Gastrocnemius medialis (tissue), 4 donors: ENCODE measurements around the gene KIAA1217. TPM values are rescaled to one million over a fixed set of nuclear protein-coding genes. Genes with fewer than 3 reads are reported as not detected.

Experiments used
- ATAC-seq, 2 donors: fragments of 150-250 bp; one replicate each; pipeline ENCODE4 v1.9.1; 2016
- DNase-seq, 2 donors: peaks; one replicate each; pipeline ENCODE4 v3.0.0-alpha.2; 2019
- H3K27ac ChIP-seq, 4 donors: fragments of 200-600 bp; sonication (generic); 1 replicate in 1 of 4; 2 replicates in 3 of 4; pipeline ENCODE4 v1.5.1; 2016 to 2018; ENCODE audit warnings: mild to moderate bottlenecking in 2 of 4, moderate library complexity in 1 of 4
- H3K27me3 ChIP-seq, 3 donors: fragments of 200-600 bp; sonication (generic) in 2 of 3; 1 replicate in 1 of 3; 2 replicates in 2 of 3; pipeline versions ENCODE4 v1.5.1 to v1.6.0; 2016 to 2019; ENCODE audit warnings: mild to moderate bottlenecking in 1 of 3, moderate library complexity in 1 of 3
- H3K36me3 ChIP-seq, 2 donors: fragments of 200-600 bp; sonication (generic) in 1 of 2; one replicate each; pipeline ENCODE4 v1.5.1; 2017 to 2018
- H3K4me1 ChIP-seq, 2 donors: fragments of 200-600 bp; sonication (generic) in 1 of 2; one replicate each; pipeline ENCODE4 v1.5.1; 2016 to 2017; ENCODE audit warnings: mild to moderate bottlenecking in 2 of 2
- H3K4me3 ChIP-seq, 4 donors: fragments of 200-600 bp; sonication (generic) in 3 of 4; 1 replicate in 1 of 4; 2 replicates in 3 of 4; pipeline ENCODE4 v1.5.1; 2016 to 2019; ENCODE audit warnings: mild to moderate bottlenecking in 2 of 4
- H3K9me3 ChIP-seq, 3 donors: fragments of 200-600 bp; sonication (generic) in 2 of 3; 1 replicate in 1 of 3; 2 replicates in 2 of 3; pipeline ENCODE4 v1.5.1; 2016 to 2019
- POLR2A ChIP-seq, 2 donors: fragments of 450-650 bp; IDR thresholded peaks; one replicate each; pipeline ENCODE4 v1.6.1; 2017; ENCODE audit warnings: antibody characterized with exemption in 2 of 2, mild to moderate bottlenecking in 2 of 2, moderate library complexity in 2 of 2
- in situ Hi-C, 4 donors: fragments of 200-750 bp; cut with MboI; loops; one replicate each; pipeline versions ENCODE4 v1.15.0 to v1.8.0; 2017; ENCODE audit warnings: low sequenced_read_pairs in 4 of 4
- intact Hi-C: fragments of 100-400 bp; cut with DNase I; formaldehyde crosslinking; loops from one replicate; pipeline ENCODE4 v1.15.1; 2023; ENCODE audit warnings: low total_unique reads
- total RNA-seq, 4 donors: library from RNA; depleted of rRNA; stranded (reverse); fragments of >200 nt; gene quantifications; one replicate each; pipeline versions ENCODE4 v1.1.0 to v1.2.3, GENCODE V29; 2016
- TF ChIP-seq, protein P1 (sequence below), 5 experiments: fragments of 450-650 bp in 3 of 5; fragments of 200-600 bp in 2 of 5; sonication (generic) in 2 of 5; IDR thresholded peaks in 4 of 5; conservative IDR thresholded peaks in 1 of 5; 1 replicate in 4 of 5; 2 replicates in 1 of 5; pipeline ENCODE4 v1.5.1; 2016 to 2019; ENCODE audit warnings: antibody characterized with exemption in 5 of 5, mild to moderate bottlenecking in 3 of 5, moderate library complexity in 3 of 5

The KIAA1217 gene
- total RNA-seq, 4 donors from 2014 or later = 152 to 266 (median 155) TPM

DNA sequence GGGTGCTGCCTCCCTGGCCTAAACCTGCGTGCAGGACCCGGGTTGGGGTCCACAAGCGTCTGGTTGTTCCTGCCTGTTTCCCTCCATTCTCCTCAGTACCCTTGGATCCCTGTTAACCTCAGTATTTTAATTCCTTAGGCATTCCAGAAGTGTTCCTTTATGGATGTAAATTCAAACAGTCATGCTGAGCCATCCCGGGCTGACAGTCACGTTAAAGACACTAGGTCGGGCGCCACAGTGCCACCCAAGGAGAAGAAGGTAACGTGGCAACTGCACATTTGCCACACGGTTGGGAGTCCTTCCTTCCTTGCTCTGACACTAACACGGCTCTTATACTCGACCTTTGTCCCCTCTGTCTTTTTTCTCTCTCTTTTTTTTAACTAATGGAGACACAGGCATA, 327.7 kb downstream of the KIAA1217 start:
- Histone ChIP-seq H3K4me3 (no peak overlapping the region), H3K36me3 (peaks cover 6 to 97% of the 10 kb centered on the region in 2 donors), H3K9me3 (no peaks in the 10 kb centered on the region), H3K4me1 (no peaks in the 10 kb centered on the region), H3K27ac (no peak overlapping the region), H3K27me3 (no peaks in the 10 kb centered on the region)
- TF ChIP-seq, protein P1, sequence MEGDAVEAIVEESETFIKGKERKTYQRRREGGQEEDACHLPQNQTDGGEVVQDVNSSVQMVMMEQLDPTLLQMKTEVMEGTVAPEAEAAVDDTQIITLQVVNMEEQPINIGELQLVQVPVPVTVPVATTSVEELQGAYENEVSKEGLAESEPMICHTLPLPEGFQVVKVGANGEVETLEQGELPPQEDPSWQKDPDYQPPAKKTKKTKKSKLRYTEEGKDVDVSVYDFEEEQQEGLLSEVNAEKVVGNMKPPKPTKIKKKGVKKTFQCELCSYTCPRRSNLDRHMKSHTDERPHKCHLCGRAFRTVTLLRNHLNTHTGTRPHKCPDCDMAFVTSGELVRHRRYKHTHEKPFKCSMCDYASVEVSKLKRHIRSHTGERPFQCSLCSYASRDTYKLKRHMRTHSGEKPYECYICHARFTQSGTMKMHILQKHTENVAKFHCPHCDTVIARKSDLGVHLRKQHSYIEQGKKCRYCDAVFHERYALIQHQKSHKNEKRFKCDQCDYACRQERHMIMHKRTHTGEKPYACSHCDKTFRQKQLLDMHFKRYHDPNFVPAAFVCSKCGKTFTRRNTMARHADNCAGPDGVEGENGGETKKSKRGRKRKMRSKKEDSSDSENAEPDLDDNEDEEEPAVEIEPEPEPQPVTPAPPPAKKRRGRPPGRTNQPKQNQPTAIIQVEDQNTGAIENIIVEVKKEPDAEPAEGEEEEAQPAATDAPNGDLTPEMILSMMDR (IDR thresholded peaks at IDR 0.05 in 4 of 5, conservative IDR thresholded peaks at IDR 0.05 in 1 of 5) = no peak
- TF ChIP-seq POLR2A (IDR thresholded peaks at IDR 0.05) = no peak
- in situ Hi-C loops = no loop called here
- intact Hi-C loops = no loop called here
- ATAC-seq (no peak), DNase-seq (no peak)

DNA sequence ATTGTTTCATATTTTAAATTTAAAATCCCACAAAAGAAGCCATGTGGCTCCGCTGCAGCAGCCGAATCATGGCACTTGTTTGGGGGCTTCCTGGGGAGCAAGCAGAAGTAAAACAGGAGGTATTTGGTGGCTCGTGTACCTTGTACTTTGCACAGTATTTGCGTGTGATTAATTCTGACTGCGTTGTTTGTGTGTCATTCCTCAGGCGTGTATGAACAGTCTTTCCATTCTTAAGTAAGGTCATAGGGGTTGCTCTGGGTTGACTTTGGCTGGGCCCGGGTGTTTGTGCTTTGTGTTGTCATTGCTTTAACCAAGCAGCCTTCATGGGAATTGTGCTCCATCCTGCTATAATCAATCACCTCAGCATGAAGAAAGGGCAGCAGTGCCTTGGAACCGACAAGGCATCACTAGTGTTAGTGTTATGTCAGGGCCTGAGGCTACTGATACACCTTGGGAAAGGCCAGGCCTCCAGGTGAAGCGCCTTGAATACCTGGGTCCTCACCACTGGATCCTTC, 332.4 kb downstream of the KIAA1217 start:
- TF ChIP-seq, protein P1 (IDR thresholded peaks at IDR 0.05 in 4 of 5, conservative IDR thresholded peaks at IDR 0.05 in 1 of 5) = no peak
- no peak for TF ChIP-seq POLR2A (IDR thresholded peaks at IDR 0.05)
- Histone ChIP-seq H3K36me3 (peaks cover 0 to 97% of the 10 kb centered on the region in 2 donors), H3K27me3 (no peaks in the 10 kb centered on the region), H3K4me1 (no peaks in the 10 kb centered on the region), H3K9me3 (no peaks in the 10 kb centered on the region), H3K4me3 (no peak overlapping the region), H3K27ac (no peak overlapping the region)
- in situ Hi-C loops (no loop called here), intact Hi-C loops (no loop called here)
- DNase-seq (no peak), ATAC-seq (peak in 1 of 2 donors; percentile 31)

DNA sequence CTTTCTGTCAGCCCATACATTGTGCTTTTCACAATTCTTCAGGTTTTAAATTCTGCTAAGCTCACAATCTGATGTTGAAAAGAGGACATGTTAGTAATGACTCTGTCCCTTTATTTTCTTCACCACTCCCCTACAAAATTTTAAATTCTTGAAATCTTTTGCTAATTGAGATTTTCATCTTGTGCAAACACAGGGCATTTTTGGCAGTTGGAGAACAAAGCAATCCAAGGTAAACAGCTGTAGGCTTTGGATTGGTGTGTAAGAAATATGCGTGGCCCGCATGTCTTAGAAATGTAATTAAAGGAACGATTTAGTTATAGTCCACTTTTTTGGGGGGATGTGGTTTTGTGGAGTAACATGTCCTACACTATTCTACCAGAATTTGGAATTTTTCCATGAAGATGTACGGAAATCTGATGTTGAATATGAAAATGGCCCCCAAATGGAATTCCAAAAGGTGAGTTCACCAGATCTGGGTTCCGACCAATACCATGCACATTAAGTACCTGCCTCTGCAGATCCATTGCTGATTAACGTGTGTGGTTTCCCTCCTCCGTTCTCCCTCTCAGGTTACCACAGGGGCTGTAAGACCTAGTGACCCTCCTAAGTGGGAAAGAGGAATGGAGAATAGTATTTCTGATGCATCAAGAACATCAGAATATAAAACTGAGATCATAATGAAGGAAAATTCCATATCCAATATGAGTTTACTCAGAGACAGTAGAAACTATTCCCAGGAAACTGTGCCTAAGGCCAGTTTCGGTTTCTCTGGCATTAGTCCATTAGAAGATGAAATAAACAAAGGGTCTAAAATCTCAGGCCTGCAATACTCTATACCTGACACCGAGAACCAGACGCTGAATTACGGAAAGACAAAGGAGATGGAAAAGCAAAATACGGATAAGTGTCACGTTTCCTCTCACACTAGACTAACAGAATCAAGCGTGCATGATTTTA, 333.7 kb downstream of the KIAA1217 start:
- Histone ChIP-seq H3K9me3 (no peaks in the 10 kb centered on the region), H3K4me1 (no peaks in the 10 kb centered on the region), H3K4me3 (no peak overlapping the region), H3K36me3 (peaks cover 0 to 97% of the 10 kb centered on the region in 2 donors), H3K27ac (no peak overlapping the region), H3K27me3 (no peaks in the 10 kb centered on the region)
- intact Hi-C loops = no loop called here
- TF ChIP-seq POLR2A (IDR thresholded peaks at IDR 0.05) = no peak
- TF ChIP-seq, protein P1 (IDR thresholded peaks at IDR 0.05 in 4 of 5, conservative IDR thresholded peaks at IDR 0.05 in 1 of 5) = no peak
- DNase-seq = no peak
- in situ Hi-C loops = no loop called here
- ATAC-seq = no peak

DNA sequence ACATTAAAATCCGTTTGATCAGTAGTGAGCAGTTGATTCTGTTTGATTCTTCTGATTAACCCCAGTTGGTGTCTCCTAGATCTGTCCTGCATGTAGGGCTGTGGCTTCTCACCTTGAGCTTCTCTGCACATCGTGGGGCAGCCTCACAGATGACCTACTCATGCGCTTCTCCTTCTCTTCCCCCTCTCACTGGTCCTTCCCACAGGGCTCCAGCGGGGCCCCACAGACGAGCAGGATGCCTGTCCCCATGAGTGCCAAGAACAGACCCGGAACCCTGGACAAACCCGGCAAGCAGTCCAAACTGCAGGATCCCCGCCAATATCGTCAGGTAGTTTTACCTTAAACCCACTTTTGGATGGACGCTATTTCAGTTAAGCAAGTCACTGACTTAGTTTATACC, 335.8 kb downstream of the KIAA1217 start:
- peaks cover 0 to 88% of the 10 kb centered on the region in 2 donors for H3K36me3 ChIP-seq
- intact Hi-C loops = no loop called here
- no peak overlapping the region for H3K27ac ChIP-seq
- in situ Hi-C loops = no loop called here
- DNase-seq (no peak), ATAC-seq (no peak)
- H3K4me3 ChIP-seq = no peak overlapping the region
- H3K4me1 ChIP-seq = no peaks in the 10 kb centered on the region
- H3K9me3 ChIP-seq = no peaks in the 10 kb centered on the region
- TF ChIP-seq, protein P1 (IDR thresholded peaks at IDR 0.05 in 4 of 5, conservative IDR thresholded peaks at IDR 0.05 in 1 of 5) = no peak
- TF ChIP-seq POLR2A (IDR thresholded peaks at IDR 0.05) = no peak
- no peaks in the 10 kb centered on the region for H3K27me3 ChIP-seq
